Measurements from ENCODE around the gene BRICD5.

Gene BRICD5

DNA sequence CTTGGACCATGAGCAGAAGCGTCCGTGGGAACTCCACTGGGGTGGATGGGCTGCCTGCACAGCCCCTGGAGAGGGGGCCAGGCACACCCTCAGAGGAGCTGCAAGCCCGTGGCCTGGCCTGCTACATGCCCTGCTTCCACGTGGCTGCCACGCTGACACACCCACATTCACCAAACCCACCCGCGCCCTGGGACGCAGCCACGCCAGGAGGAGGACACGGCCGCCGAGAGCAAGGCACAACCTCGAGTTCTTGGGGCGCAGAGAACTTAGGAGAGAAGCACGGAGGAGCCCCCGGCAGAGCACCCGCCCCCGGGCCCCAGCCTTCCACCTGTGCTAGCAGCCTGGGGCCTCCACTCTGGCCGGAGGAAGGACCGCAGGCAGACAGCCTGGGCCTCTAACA is 33.1 kb downstream of the BRICD5 start:
- no peaks in the 10 kb centered on the region for H3K27me3 ChIP-seq (ENCODE audit: insufficient read depth, low read depth, severe bottlenecking)
- no peaks in the 10 kb centered on the region for H3K9me3 ChIP-seq (ENCODE audit: severe bottlenecking)
- TF ChIP-seq, protein P1, sequence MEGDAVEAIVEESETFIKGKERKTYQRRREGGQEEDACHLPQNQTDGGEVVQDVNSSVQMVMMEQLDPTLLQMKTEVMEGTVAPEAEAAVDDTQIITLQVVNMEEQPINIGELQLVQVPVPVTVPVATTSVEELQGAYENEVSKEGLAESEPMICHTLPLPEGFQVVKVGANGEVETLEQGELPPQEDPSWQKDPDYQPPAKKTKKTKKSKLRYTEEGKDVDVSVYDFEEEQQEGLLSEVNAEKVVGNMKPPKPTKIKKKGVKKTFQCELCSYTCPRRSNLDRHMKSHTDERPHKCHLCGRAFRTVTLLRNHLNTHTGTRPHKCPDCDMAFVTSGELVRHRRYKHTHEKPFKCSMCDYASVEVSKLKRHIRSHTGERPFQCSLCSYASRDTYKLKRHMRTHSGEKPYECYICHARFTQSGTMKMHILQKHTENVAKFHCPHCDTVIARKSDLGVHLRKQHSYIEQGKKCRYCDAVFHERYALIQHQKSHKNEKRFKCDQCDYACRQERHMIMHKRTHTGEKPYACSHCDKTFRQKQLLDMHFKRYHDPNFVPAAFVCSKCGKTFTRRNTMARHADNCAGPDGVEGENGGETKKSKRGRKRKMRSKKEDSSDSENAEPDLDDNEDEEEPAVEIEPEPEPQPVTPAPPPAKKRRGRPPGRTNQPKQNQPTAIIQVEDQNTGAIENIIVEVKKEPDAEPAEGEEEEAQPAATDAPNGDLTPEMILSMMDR (IDR thresholded peaks at IDR 0.05; ENCODE audit: low read depth, low read length), result no peak
- H3K36me3 ChIP-seq, result peaks cover 75% of the 10 kb centered on the region
- DNase-seq, result no peak
- no peak overlapping the region for H3K27ac ChIP-seq
- no peak overlapping the region for H3K4me3 ChIP-seq (ENCODE audit: low read depth, low read length)

DNA sequence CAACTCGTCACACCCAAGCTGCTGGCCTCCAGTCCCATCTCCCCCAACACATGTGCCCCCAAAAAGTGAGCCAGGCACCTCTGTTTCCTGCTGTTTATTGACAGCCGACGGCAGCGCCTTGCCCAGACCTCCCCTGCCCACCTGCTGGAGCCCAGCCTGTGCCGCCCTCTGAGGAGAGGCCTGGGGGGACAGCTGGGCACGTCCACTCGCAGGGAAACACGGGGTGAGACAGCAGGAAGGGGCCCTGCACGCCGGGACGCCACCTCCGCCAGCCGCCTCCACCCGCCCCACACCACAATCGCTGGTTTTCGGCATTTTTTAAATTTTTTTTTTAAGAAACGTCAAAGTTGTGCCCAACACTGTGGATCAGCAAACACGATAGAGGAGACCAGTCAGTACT is 33.6 kb downstream of the BRICD5 start:
- Histone ChIP-seq H3K4me3 (ENCODE audit: low read depth, low read length) (no peak overlapping the region), H3K9me3 (ENCODE audit: severe bottlenecking) (no peaks in the 10 kb centered on the region), H3K27me3 (ENCODE audit: insufficient read depth, low read depth, severe bottlenecking) (no peaks in the 10 kb centered on the region), H3K27ac (no peak overlapping the region), H3K36me3 (peaks cover 71% of the 10 kb centered on the region)
- TF ChIP-seq, protein P1 (IDR thresholded peaks at IDR 0.05; ENCODE audit: low read depth, low read length), result no peak
- DNase-seq, result no peak

DNA sequence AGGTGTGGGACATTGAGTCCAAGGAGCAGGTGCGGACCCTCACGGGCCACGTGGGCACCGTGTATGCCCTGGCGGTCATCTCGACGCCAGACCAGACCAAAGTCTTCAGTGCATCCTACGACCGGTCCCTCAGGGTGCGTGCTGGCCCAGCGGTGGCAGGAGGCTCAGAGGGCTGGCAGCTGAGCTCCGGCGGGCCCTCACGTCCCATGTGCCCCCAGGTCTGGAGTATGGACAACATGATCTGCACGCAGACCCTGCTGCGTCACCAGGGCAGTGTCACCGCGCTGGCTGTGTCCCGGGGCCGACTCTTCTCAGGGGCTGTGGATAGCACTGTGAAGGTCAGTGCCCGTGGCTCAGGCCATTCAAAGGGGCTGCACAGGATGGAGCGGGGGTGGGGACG is 34.6 kb downstream of the BRICD5 start:
- TF ChIP-seq, protein P1 (IDR thresholded peaks at IDR 0.05; ENCODE audit: low read depth, low read length), result no peak
- Histone ChIP-seq H3K36me3 (peaks cover 72% of the 10 kb centered on the region), H3K9me3 (ENCODE audit: severe bottlenecking) (no peaks in the 10 kb centered on the region), H3K27ac (no peak overlapping the region), H3K27me3 (ENCODE audit: insufficient read depth, low read depth, severe bottlenecking) (no peaks in the 10 kb centered on the region), H3K4me3 (ENCODE audit: low read depth, low read length) (no peak overlapping the region)
- no peak for DNase-seq

DNA sequence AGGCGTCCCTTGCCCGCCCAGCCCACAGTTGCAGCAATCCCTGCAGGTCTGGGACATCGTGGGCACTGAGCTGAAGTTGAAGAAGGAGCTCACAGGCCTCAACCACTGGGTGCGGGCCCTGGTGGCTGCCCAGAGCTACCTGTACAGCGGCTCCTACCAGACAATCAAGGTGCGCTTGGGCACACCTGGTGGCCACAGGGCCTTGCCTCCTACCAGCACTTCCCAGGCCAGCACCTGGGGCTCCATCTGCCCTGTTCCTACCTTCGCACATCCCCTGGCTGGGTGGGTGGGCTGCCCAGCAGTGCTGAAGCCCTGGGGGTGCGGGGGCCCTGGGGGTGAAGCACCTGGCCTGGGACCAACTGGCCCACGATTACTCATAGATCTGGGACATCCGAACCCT is 35.2 kb downstream of the BRICD5 start:
- TF ChIP-seq, protein P1 (IDR thresholded peaks at IDR 0.05; ENCODE audit: low read depth, low read length), result no peak
- H3K27me3 ChIP-seq (ENCODE audit: insufficient read depth, low read depth, severe bottlenecking), result no peaks in the 10 kb centered on the region
- DNase-seq, result no peak
- no peaks in the 10 kb centered on the region for H3K9me3 ChIP-seq (ENCODE audit: severe bottlenecking)
- peaks cover 67% of the 10 kb centered on the region for H3K36me3 ChIP-seq
- H3K27ac ChIP-seq, result no peak overlapping the region
- H3K4me3 ChIP-seq (ENCODE audit: low read depth, low read length), result no peak overlapping the region

DNA sequence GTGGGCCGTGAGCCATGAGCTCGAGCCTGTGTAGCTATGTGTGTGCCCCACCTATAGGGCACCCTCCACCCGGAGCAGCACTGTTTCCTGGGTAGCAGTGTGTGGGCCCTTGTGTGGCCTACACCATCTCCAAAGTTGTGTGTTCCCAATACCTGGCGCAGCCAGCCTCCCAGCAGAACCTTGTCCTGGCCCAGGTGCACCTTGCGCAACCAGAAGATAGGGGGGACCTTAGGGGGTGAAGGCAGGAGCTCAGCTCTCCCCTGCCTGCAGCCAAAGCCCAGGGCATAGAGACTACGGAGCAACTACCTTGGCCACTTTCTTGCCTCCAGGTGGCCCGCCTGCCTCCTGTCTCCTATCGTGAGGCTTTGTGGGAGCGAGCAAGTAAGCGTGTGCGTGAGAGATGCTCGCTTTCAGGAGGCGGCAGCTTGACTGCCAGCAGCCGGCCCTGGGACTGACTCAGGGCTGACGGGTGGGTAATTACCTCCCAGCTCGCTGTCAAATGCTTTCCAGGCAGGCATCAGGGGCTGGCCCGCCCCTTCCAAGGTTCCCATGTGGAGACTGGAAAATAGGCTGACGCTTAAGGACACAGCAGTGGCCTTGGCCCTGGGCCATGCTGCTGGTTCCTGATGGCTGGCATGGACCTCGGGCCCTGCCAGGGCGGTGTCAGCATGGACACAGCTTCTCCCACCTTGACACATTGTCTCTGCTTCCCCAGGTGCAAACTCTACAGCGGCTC is 36.1 kb downstream of the BRICD5 start:
- no peak overlapping the region for H3K4me3 ChIP-seq (ENCODE audit: low read depth, low read length)
- TF ChIP-seq, protein P1 (IDR thresholded peaks at IDR 0.05; ENCODE audit: low read depth, low read length), result no peak
- no peak for DNase-seq
- no peaks in the 10 kb centered on the region for H3K27me3 ChIP-seq (ENCODE audit: insufficient read depth, low read depth, severe bottlenecking)
- H3K27ac ChIP-seq, result no peak overlapping the region
- H3K36me3 ChIP-seq, result peaks cover 64% of the 10 kb centered on the region
- no peaks in the 10 kb centered on the region for H3K9me3 ChIP-seq (ENCODE audit: severe bottlenecking)

DNA sequence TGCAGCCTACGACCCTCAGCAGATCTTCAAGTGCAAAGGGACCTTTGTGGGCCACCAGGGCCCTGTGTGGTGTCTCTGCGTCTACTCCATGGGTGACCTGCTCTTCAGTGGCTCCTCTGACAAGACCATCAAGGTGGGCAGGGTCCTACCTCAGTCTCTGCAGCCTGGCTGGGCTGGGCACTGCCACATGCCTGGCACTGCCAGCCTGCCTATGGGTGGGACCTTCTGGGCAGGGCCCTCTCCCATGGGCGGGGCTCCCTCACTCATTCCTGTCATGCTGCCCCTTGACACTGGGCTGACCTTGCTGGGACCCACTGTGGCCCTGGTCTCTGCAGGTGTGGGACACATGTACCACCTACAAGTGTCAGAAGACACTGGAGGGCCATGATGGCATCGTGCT is 36.7 kb downstream of the BRICD5 start:
- TF ChIP-seq, protein P1 (IDR thresholded peaks at IDR 0.05; ENCODE audit: low read depth, low read length), result no peak
- Histone ChIP-seq H3K36me3 (peaks cover 62% of the 10 kb centered on the region), H3K4me3 (ENCODE audit: low read depth, low read length) (no peak overlapping the region), H3K9me3 (ENCODE audit: severe bottlenecking) (no peaks in the 10 kb centered on the region), H3K27ac (no peak overlapping the region), H3K27me3 (ENCODE audit: insufficient read depth, low read depth, severe bottlenecking) (no peaks in the 10 kb centered on the region)
- no peak for DNase-seq
